Epithelial cell of proximal tubule (primary cell): ENCODE measurements around the gene NDUFAF8. TPM values are rescaled to one million over a fixed set of nuclear protein-coding genes. Genes with fewer than 3 reads are reported as not detected.

Source experiments
- DNase-seq: peaks from one replicate; pipeline ENCODE4 v3.0.0-alpha.2; 2011; ENCODE audit warnings: low read depth
- H3K4me3 ChIP-seq: 2 replicates; pipeline ENCODE4 v1.5.1; 2011; ENCODE audit warnings: low read depth, mild to moderate bottlenecking, low read length
- total RNA-seq: library from RNA; depleted of rRNA; stranded (reverse); fragments of >200 nt; gene quantifications from 2 replicates; pipeline ENCODE4 v1.2.3, GENCODE V29; 2015
- TF ChIP-seq, protein P1 (sequence below): conservative IDR thresholded peaks from 2 replicates; pipeline ENCODE4 v1.5.1; 2012; ENCODE audit warnings: low read depth, mild to moderate bottlenecking, low read length

Gene NDUFAF8
- total RNA-seq, 1 donor from 2014 or later: 51.9 TPM

DNA sequence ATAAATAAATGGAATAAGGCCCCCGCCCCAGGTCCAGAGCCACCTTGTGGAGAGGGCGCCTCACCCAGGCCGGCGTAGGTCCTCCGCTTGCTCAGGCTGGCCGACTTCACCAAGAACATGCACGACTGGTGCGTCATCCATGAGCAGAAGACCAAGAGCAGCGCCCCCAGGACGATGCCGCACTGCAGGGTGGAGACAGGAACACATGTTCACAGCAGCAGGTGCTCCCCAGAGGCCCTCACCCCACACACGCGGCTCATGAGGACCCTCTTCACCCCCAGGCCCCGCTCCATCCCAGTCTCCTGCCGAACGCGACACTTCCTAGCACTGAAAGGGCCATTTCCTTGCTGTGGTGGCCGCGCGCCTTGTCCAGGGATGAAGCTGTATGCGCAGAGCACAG lies 50.5 kb downstream of the NDUFAF8 start:
- TF ChIP-seq, protein P1, sequence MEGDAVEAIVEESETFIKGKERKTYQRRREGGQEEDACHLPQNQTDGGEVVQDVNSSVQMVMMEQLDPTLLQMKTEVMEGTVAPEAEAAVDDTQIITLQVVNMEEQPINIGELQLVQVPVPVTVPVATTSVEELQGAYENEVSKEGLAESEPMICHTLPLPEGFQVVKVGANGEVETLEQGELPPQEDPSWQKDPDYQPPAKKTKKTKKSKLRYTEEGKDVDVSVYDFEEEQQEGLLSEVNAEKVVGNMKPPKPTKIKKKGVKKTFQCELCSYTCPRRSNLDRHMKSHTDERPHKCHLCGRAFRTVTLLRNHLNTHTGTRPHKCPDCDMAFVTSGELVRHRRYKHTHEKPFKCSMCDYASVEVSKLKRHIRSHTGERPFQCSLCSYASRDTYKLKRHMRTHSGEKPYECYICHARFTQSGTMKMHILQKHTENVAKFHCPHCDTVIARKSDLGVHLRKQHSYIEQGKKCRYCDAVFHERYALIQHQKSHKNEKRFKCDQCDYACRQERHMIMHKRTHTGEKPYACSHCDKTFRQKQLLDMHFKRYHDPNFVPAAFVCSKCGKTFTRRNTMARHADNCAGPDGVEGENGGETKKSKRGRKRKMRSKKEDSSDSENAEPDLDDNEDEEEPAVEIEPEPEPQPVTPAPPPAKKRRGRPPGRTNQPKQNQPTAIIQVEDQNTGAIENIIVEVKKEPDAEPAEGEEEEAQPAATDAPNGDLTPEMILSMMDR: no peak
- H3K4me3 ChIP-seq: no peak overlapping the region
- DNase-seq: no peak

DNA sequence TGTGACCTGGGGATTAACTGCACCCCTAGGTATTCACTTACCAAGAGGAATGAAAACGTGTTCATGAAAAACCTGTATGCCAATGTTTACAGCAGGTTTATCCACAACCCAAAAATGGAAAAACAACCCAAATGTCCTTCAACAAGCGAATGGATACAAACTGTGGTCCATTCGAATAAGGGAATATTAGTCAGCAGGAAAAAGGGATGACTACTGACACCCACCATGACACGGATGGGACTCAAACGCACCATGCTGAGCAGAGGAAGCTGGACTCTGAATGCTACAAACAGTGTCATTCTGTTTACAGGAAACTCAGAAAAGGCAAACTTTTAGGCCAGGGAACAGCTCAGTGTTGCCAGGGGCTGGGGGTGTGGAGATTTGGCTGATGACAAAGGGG lies 51.1 kb downstream of the NDUFAF8 start:
- DNase-seq: no peak
- H3K4me3 ChIP-seq: no peak overlapping the region
- TF ChIP-seq, protein P1: no peak

Other genes with a start within 250 kb of the NDUFAF8 start
- gene CHMP6, start 247.5 kb upstream of the NDUFAF8 start, total RNA-seq: 32.6 and 35.7 TPM in 2 replicates
- 44.0 and 77.3 TPM in 2 replicates for gene BAIAP2, start 204.2 kb upstream of the NDUFAF8 start, total RNA-seq
- not detected in 2 replicates for gene PVALEF, start 73.8 kb upstream of the NDUFAF8 start, total RNA-seq
- gene AATK, start 73.1 kb upstream of the NDUFAF8 start, total RNA-seq: 0.52 and 0.87 TPM in 2 replicates
- gene CEP131, start 16.4 kb upstream of the NDUFAF8 start, total RNA-seq: 22.0 and 28.7 TPM in 2 replicates
- 24.2 and 37.3 TPM in 2 replicates for gene TEPSIN, start 263 bp upstream of the NDUFAF8 start, total RNA-seq
- 67.1 and 71.6 TPM in 2 replicates for gene SLC38A10, start 56.0 kb downstream of the NDUFAF8 start, total RNA-seq
- gene BAHCC1, start 156.1 kb downstream of the NDUFAF8 start, total RNA-seq: 4.8 and 6.2 TPM in 2 replicates